HUES64 (cell line): ENCODE measurements around the gene F10.

Experiments used
- H3K27ac ChIP-seq: 2 replicates; pipeline ENCODE4 v1.7.0; 2013; ENCODE audit warnings: low read depth, low read length, inconsistent platforms
- H3K27me3 ChIP-seq: 2 replicates; pipeline ENCODE4 v1.6.1; 2013; ENCODE audit warnings: mild to moderate bottlenecking, low read length; ENCODE audit not compliant: insufficient read depth
- H3K36me3 ChIP-seq: 2 replicates; pipeline ENCODE4 v1.6.1; 2013; ENCODE audit warnings: mild to moderate bottlenecking, low read length; ENCODE audit not compliant: insufficient read depth
- H3K4me1 ChIP-seq: 2 replicates; pipeline ENCODE4 v1.6.1; 2013; ENCODE audit warnings: mild to moderate bottlenecking, low read length, moderate library complexity; ENCODE audit not compliant: insufficient read depth
- H3K4me3 ChIP-seq: 2 replicates; pipeline ENCODE4 v1.5.1; 2013; ENCODE audit warnings: mild to moderate bottlenecking, low read length, moderate library complexity
- H3K9ac ChIP-seq: 2 replicates; pipeline ENCODE4 v1.6.1; 2013; ENCODE audit warnings: mild to moderate bottlenecking, low read depth, low read length
- H3K9me3 ChIP-seq: 2 replicates; pipeline ENCODE4 v1.6.1; 2013; ENCODE audit warnings: low read depth, low read length; ENCODE audit not compliant: insufficient read depth
- WGBS: fragments of 150-250, 120-280 bp; methylation state at CpG from one replicate; pipeline ENCODE4 v1.1.7; 2013; ENCODE audit warnings: missing lambda C conversion rate; 5-methylcytosine and 5-hydroxymethylcytosine counted together

Gene F10

DNA sequence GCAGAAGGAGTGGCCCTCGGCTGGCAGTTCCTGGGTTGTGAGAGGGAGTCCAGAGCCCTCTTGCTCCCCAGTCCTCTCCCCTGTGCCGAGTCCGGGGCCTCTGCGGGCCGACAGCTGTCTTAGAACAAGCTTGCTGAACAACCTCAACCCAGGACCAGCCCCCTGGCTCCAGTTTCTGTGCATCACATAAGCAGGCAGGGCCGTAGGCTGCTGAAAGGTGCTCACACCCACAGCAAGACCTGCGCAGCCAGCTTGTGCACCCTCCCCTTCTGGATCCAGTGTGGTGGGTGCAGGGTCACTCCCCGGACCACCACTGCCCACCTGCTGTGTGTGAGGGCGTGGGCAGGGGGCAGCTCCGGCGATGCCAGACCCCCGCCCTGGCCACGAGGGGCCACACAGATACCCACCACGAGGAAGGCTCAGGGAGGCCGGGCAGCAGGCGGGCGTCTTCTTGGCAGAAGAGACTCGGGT lies 42.2 kb upstream of the F10 start:
- H3K9me3 ChIP-seq = no peaks in the 10 kb centered on the region
- H3K27me3 ChIP-seq = no peaks in the 10 kb centered on the region
- no peak overlapping the region for H3K9ac ChIP-seq
- H3K36me3 ChIP-seq = 0 out of 2 replicates have a peak, but pooled peaks cover 3% of the 10 kb centered on the region
- WGBS = 96% methylated on average over 18 of the region's 18 CpGs
- H3K4me3 ChIP-seq = no peak overlapping the region
- H3K27ac ChIP-seq = no peak overlapping the region
- no peaks in the 10 kb centered on the region for H3K4me1 ChIP-seq

GRCh38 chr13:113080901-113081521 lies 41.6 kb upstream of the F10 start:
- no peak overlapping the region for H3K4me3 ChIP-seq
- no peaks in the 10 kb centered on the region for H3K27me3 ChIP-seq

GRCh38 chr13:113082198-113083021 lies 40.2 kb upstream of the F10 start:
- H3K27me3 ChIP-seq = no peaks in the 10 kb centered on the region
- peaks cover 6% of the 10 kb centered on the region; the same call in 1 of the 2 replicates for H3K36me3 ChIP-seq
- no peak overlapping the region for H3K4me3 ChIP-seq
- H3K27ac ChIP-seq = no peak overlapping the region
- H3K9ac ChIP-seq = no peak overlapping the region
- H3K4me1 ChIP-seq = no peaks in the 10 kb centered on the region
- no peaks in the 10 kb centered on the region for H3K9me3 ChIP-seq
- 93% methylated on average over 26 of the region's 26 CpGs for WGBS

More at GRCh38 chr13:113080901-113081521, 41.6 kb upstream of the F10 start:
- no peaks in the 10 kb centered on the region for H3K4me1 ChIP-seq
- 0 out of 2 replicates have a peak, but pooled peaks cover 3% of the 10 kb centered on the region for H3K36me3 ChIP-seq
- no peak overlapping the region for H3K9ac ChIP-seq
- no peak overlapping the region for H3K27ac ChIP-seq
- WGBS = 92% methylated on average over 24 of the region's 25 CpGs
- H3K9me3 ChIP-seq = no peaks in the 10 kb centered on the region

- H3K27me3 ChIP-seq = no peaks in the 10 kb centered on the region
- no peak overlapping the region for H3K27ac ChIP-seq
- peaks cover 11% of the 10 kb centered on the region; the same call in 1 of the 2 replicates for H3K36me3 ChIP-seq
- H3K9ac ChIP-seq = no peak overlapping the region
- WGBS = 90% methylated on average over 10 of the region's 10 CpGs
- no peaks in the 10 kb centered on the region for H3K9me3 ChIP-seq
- H3K4me3 ChIP-seq = no peak overlapping the region
- no peaks in the 10 kb centered on the region for H3K4me1 ChIP-seq
Observed at GRCh38 chr13:113083022-113083373, 39.6 kb upstream of the F10 start.

DNA sequence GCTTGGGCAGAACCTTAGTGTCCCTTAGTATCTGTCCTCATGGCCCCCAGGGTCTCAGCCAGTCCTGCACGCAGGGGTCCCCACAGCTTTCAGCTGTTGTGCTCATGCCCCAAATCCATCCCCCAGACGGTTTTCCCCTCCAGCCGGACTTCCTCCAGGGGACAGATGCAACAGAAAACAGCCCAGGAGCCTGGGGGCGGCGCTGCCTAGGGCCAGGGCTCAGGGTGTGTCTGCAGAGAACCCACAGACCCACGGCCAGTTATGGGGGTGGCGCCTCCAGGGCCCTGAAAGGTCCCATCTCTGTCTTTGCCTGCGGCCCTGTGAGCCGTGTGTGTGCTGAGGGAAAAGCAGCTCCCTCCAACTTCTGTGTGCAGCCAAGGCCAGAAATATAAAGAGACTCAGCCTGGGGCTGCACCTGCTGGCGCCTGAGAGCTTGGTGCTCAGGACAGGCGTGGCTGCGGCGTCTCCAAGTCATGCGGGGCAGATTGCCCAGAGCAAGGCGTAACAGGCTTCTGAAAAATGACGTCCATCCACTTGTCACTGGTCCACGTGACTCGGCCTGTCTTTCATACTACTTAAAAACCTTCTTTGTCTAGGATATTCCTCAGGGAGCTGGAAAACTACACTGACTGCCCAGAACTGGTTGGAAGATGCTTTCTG lies 39.1 kb upstream of the F10 start:
- no peaks in the 10 kb centered on the region for H3K9me3 ChIP-seq
- H3K27ac ChIP-seq = no peak overlapping the region
- H3K27me3 ChIP-seq = no peaks in the 10 kb centered on the region
- no peaks in the 10 kb centered on the region for H3K4me1 ChIP-seq
- no peak overlapping the region for H3K4me3 ChIP-seq
- 91% methylated on average over 18 of the region's 18 CpGs for WGBS
- no peak overlapping the region for H3K9ac ChIP-seq
- peaks cover 14% of the 10 kb centered on the region; the same call in 1 of the 2 replicates for H3K36me3 ChIP-seq

- Histone ChIP-seq H3K9me3 (no peaks in the 10 kb centered on the region), H3K36me3 (peaks cover 13% of the 10 kb centered on the region; the same call in 1 of the 2 replicates), H3K27me3 (no peaks in the 10 kb centered on the region), H3K4me1 (no peaks in the 10 kb centered on the region), H3K27ac (no peak overlapping the region), H3K9ac (no peak overlapping the region), H3K4me3 (no peak overlapping the region)
- WGBS = 95% methylated on average over 25 of the region's 25 CpGs
Observed at GRCh38 chr13:113084094-113084942, 38.3 kb upstream of the F10 start.

GRCh38 chr13:113084943-113085540 lies 37.6 kb upstream of the F10 start:
- H3K27me3 ChIP-seq = no peaks in the 10 kb centered on the region
- WGBS = 92% methylated on average over 24 of the region's 24 CpGs

GRCh38 chr13:113086031-113086750 lies 36.4 kb upstream of the F10 start:
- H3K27ac ChIP-seq = no peak overlapping the region
- H3K9ac ChIP-seq = no peak overlapping the region
- no peak overlapping the region for H3K4me3 ChIP-seq
- WGBS = 87% methylated on average over 31 of the region's 32 CpGs
- no peaks in the 10 kb centered on the region for H3K9me3 ChIP-seq
- peaks cover 2% of the 10 kb centered on the region; the same call in 1 of the 2 replicates for H3K4me1 ChIP-seq
- no peaks in the 10 kb centered on the region for H3K27me3 ChIP-seq
- peaks cover 17% of the 10 kb centered on the region; the same call in 1 of the 2 replicates for H3K36me3 ChIP-seq

More at GRCh38 chr13:113084943-113085540, 37.6 kb upstream of the F10 start:
- Histone ChIP-seq H3K27ac (no peak overlapping the region), H3K9ac (no peak overlapping the region), H3K4me1 (0 out of 2 replicates have a peak, but pooled peaks cover 2% of the 10 kb centered on the region), H3K9me3 (no peaks in the 10 kb centered on the region), H3K4me3 (no peak overlapping the region), H3K36me3 (peaks cover 17% of the 10 kb centered on the region; the same call in 1 of the 2 replicates)

DNA sequence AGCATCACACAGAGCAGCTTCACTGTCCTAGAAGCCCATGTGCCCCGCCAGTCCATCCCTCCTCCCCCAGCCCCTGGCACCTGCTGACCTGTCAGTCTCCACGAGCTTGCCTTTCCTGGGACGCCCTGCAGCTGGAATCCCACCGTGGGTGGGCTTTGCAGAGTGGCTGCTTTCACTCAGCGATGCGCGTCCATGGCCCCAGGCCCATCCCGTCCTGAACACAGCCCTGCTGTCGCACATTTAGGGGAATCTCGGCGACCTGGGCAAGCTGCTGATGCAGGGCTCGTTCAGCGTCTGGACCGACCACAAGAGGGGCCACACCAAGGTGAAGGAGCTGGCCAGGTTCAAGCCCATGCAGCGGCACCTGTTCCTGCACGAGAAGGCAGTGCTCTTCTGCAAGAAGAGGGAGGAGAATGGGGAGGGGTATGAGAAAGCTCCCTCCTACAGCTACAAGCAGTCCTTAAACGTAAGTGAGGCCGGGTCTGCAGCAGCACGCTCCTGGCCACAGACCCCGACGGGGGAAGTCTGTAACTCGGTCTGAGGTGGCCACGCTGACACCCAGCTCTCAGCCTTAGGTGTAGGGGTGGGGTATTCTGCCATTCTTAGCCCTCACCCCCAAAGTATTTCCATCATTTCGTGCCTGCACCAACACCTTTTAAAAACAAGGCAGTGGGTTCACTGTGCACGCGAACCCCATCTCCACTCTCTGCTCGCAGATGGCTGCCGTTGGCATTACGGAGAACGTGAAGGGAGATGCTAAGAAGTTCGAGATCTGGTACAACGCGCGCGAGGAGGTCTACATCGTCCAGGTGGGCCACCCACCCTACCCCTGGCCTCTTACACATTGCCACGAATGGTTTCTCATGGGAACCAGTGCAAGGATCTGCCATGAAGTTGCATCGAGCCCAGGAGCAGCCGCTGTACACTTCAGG lies 35.3 kb upstream of the F10 start:
- WGBS = 94% methylated on average over 39 of the region's 39 CpGs
- Histone ChIP-seq H3K9me3 (no peaks in the 10 kb centered on the region), H3K27ac (no peak overlapping the region), H3K4me1 (peaks cover 2% of the 10 kb centered on the region; the same call in 1 of the 2 replicates), H3K36me3 (peaks cover 17% of the 10 kb centered on the region; the same call in 1 of the 2 replicates), H3K4me3 (no peak overlapping the region), H3K27me3 (no peaks in the 10 kb centered on the region), H3K9ac (no peak overlapping the region)
